GM12872 (cell line): ENCODE data around the gene UBAP2.

ENCODE experiments used
- TF ChIP-seq, protein P1 (sequence below): IDR thresholded peaks from 3 replicates; pipeline ENCODE4 v1.5.1; 2011; ENCODE audit warnings: low read depth, mild to moderate bottlenecking, low read length, moderate library complexity; ENCODE audit not compliant: insufficient read depth

Gene UBAP2

DNA sequence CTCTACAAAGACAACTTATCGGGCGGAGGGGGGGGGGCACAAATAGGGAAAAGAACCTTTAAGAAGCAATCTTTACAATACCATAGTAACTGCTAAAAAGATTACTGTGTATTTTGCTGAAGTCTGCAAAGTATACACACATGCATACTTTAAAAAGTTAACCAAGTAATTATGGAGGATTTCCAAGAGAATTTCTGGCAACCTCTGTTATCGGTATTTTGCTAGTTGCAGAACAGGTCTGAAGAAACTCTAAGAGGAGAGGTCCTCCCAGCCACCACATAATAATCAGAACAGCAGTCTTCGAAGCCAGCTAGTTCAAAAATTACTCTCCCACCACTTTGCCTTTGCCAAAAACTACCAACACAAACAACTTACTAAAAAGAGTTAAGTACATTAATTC, 56.1 kb downstream of the UBAP2 start:
- TF ChIP-seq, protein P1, sequence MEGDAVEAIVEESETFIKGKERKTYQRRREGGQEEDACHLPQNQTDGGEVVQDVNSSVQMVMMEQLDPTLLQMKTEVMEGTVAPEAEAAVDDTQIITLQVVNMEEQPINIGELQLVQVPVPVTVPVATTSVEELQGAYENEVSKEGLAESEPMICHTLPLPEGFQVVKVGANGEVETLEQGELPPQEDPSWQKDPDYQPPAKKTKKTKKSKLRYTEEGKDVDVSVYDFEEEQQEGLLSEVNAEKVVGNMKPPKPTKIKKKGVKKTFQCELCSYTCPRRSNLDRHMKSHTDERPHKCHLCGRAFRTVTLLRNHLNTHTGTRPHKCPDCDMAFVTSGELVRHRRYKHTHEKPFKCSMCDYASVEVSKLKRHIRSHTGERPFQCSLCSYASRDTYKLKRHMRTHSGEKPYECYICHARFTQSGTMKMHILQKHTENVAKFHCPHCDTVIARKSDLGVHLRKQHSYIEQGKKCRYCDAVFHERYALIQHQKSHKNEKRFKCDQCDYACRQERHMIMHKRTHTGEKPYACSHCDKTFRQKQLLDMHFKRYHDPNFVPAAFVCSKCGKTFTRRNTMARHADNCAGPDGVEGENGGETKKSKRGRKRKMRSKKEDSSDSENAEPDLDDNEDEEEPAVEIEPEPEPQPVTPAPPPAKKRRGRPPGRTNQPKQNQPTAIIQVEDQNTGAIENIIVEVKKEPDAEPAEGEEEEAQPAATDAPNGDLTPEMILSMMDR: no peak

DNA sequence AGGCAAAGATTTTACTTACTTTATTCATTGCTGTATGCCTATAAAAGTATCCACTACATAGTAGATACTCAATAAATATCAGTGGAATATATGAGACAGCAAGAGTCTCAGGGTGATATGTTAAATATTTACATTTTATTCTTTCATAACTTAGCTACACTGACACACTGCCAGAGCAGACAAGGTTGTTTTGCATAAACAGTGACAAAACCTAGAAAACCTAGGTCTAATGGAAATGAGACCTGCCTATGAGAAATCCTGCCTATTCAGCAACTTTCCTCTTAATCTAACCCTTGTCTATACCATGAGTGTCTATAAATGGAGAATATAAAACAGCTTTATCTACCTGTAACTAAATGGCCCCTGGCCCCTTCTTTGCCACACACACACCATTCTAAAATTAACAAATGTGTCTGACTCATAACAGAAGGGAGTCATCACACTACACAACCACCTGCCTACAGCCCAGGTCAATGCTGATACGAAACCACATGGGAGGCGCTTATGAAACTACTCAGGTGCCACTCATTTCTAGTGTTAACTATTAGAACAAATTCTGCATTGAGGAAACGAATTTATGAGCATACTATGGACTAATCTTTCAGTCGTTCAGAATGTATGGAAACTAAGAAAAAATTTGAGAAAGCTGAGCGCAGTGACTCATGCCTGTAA, 60.3 kb downstream of the UBAP2 start:
- TF ChIP-seq, protein P1: no peak

DNA sequence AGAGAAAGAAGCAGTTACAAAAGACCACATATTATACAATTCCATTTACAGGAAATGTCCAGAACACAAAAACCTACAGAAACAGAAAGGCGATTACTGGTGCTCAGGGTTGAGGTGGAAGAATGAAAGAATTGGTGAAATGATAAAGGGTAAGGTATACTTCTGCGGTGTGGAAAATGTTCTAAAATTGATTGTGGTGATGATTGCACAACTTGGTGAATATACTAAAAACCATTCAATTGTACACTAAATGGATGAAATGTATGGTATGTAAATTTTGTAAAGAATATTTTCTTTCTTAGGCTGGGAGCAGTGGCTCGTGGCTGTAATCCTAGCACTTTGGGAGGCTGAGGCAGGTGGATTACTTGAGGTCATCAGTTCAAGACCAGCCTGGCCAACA, 72.3 kb downstream of the UBAP2 start:
- TF ChIP-seq, protein P1: no peak

DNA sequence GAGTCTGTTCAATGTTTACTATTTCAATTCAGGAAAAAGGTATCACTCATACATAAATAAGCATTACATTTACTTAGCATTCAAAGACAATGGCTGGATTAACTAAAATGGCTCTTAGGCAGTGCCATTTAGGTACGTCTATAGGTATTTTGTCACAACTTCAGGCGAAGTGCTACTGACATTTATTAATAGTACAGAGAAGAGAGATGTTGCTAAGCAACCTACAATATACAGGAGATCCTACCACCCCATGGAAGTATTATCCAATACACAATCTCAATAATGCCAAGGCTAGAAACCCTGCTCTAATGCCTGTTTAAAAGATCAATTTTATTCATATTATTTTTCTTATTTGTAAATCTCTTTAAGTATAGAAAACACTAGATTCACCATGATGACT, 76.0 kb downstream of the UBAP2 start:
- TF ChIP-seq, protein P1: no peak

DNA sequence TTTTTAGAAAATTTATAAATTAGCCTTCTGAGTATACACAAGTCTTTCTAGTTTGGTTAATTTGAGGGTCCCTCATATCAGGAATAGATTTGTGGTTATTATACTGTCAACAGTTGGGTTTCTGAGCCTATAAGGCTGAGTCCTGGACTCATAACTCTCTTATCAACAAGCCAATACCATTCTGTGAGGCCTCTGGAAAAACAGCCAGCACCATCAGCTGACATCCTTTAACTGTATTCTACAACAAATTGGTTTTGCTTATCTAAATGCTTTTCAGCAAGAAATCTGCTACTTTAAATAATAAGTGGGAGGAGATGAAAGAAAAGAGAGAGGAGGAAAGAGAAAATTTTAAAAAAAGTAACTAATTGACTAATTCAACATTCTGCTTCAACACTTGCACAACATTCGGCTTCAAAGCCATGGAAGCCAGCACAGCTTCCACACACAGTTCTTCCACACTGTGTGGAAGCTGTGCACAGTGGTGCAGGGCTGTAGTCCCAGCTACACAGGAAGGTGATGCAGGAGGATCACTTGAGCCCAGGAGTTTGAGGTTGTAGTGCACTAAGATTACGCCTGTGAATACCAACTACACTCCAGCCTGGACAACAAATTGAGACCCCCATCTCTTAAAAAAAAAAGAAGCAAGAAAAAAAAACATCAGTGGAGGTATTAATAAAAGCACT, 84.5 kb downstream of the UBAP2 start:
- TF ChIP-seq, protein P1: no peak

DNA sequence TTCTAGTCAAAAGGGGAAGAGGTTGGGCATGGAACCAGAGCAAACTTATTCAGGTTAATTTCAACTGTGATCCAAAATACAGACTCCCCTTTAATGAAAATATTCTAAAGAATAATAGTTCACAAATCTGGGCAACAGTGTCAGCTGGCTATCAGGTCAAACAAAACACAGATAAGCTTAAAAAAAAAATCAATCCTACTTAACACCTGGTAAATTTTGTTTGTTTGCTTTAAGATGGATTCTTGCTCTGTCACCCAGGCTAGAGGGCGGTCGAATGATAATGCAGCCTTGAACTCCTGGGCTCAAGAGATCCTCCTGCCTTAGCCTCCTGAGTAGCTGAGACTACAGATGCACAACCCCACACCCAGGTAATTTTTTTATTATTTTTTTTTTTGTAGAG, 89.0 kb downstream of the UBAP2 start:
- TF ChIP-seq, protein P1: no peak

DNA sequence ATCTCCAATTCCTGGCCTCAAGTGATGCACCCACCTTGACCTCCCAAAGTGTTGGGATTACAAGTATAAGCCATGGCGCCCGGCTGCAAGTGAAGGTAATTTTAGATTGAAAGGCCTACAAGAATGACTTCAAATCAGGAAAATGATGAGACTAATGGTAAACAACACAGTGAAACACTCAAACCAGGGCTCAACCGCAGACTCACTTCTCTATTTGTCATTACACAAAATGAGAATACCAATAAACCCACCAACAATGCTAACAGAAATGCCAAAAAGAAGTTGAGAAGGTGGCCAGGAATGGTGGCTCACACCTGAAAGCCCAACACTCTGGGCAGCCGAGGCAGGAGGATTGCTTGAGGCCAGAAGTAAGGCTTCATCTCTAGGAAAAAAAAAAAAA, 92.1 kb downstream of the UBAP2 start:
- TF ChIP-seq, protein P1: no peak
